Ovary (tissue), 3 donors: ENCODE measurements around the gene SH3GL1.

Experiments
- POLR2A ChIP-seq: fragments of 450-650 bp; IDR thresholded peaks from one replicate; pipeline ENCODE4 v1.6.1; 2017; ENCODE audit warnings: antibody characterized with exemption, mild to moderate bottlenecking, moderate library complexity
- TF ChIP-seq, protein P1 (sequence below), 3 donors: fragments of 450-650 bp in 2 of 3; fragments of 200-600 bp in 1 of 3; IDR thresholded peaks; one replicate each; pipeline versions ENCODE4 v1.5.1 to v1.8.0; 2016 to 2022; ENCODE audit warnings: antibody characterized with exemption in 3 of 3, mild to moderate bottlenecking in 1 of 3
- donor health status: DM: no; HTN: no; CAD: no.

DNA sequence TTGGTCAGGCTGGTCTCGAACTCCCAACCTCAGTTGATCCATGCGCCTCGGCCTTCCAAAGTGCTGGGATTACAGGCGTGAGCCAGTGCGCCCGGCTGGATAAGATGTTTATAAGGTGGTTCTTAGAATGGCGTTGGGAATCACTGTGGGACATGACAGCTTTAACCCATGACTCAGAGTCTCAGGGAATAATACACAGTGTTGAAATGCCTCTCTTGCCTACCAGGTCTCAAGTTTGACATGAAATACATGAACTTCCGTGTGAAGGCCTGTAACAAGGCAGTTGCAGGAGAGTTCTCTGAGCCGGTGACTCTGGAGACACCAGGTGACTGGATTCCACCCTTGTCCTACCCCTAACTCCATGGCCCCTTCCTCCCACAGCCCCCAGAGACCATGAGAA, 83.4 kb downstream of the SH3GL1 start:
- TF ChIP-seq, protein P1, sequence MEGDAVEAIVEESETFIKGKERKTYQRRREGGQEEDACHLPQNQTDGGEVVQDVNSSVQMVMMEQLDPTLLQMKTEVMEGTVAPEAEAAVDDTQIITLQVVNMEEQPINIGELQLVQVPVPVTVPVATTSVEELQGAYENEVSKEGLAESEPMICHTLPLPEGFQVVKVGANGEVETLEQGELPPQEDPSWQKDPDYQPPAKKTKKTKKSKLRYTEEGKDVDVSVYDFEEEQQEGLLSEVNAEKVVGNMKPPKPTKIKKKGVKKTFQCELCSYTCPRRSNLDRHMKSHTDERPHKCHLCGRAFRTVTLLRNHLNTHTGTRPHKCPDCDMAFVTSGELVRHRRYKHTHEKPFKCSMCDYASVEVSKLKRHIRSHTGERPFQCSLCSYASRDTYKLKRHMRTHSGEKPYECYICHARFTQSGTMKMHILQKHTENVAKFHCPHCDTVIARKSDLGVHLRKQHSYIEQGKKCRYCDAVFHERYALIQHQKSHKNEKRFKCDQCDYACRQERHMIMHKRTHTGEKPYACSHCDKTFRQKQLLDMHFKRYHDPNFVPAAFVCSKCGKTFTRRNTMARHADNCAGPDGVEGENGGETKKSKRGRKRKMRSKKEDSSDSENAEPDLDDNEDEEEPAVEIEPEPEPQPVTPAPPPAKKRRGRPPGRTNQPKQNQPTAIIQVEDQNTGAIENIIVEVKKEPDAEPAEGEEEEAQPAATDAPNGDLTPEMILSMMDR (IDR thresholded peaks at IDR 0.05), result no peak
- TF ChIP-seq POLR2A, result no peak
